ENCODE measurements around the gene TCF12.

GRCh38 chr15:57030011-57030410, 111.6 kb downstream of the TCF12 start:
- TF ChIP-seq POLR2AphosphoS5 (IDR thresholded peaks at IDR 0.05; ENCODE audit: low read depth, low read length) (no peak), HDAC6 (IDR thresholded peaks at IDR 0.05; ENCODE audit: low read depth, low read length) (no peak), CBX8 (IDR thresholded peaks at IDR 0.05; ENCODE audit: borderline replicate concordance, low read depth, low read length) (no peak), RAD21 (IDR thresholded peaks at IDR 0.05 in 1 of 2, conservative IDR thresholded peaks at IDR 0.05 in 1 of 2; ENCODE audit: low read depth in 2 of 2, low read length in 2 of 2) (no peak), CTCF (IDR thresholded peaks at IDR 0.05; ENCODE audit: control extremely low read depth in 1 of 3, insufficient read depth in 1 of 3, low read depth in 1 of 3, low read length in 3 of 3) (no peak), SP1 (IDR thresholded peaks at IDR 0.05; ENCODE audit: low read depth, low read length) (no peak), TEAD4 (IDR thresholded peaks at IDR 0.05; ENCODE audit: low read depth, low read length) (no peak)
